HUES48 (cell line): ENCODE measurements around the gene CLEC1B.

Experiments
- H3K27ac ChIP-seq: one replicate; pipeline ENCODE4 v1.7.0; 2013; ENCODE audit warnings: low read depth, low read length, inconsistent platforms
- H3K27me3 ChIP-seq: 2 replicates; pipeline ENCODE4 v1.6.1; 2013; ENCODE audit warnings: mild to moderate bottlenecking, low read length; ENCODE audit not compliant: control insufficient read depth, insufficient read depth
- H3K36me3 ChIP-seq: 2 replicates; pipeline ENCODE4 v1.6.1; 2013; ENCODE audit warnings: low read length; ENCODE audit not compliant: control insufficient read depth, insufficient read depth
- H3K4me1 ChIP-seq: 2 replicates; pipeline ENCODE4 v1.6.1; 2013; ENCODE audit warnings: mild to moderate bottlenecking, low read length; ENCODE audit not compliant: control insufficient read depth, insufficient read depth
- H3K4me3 ChIP-seq: 2 replicates; pipeline ENCODE4 v1.5.1; 2013; ENCODE audit warnings: mild to moderate bottlenecking, low read depth, low read length
- H3K9ac ChIP-seq: 2 replicates; pipeline ENCODE4 v1.6.1; 2013; ENCODE audit warnings: mild to moderate bottlenecking, low read depth, low read length, moderate library complexity
- H3K9me3 ChIP-seq: 2 replicates; pipeline ENCODE4 v1.6.1; 2013; ENCODE audit warnings: low read length; ENCODE audit not compliant: control insufficient read depth, insufficient read depth

CLEC1B gene

GRCh38 chr12:9948606-9949296, 50.2 kb downstream of the CLEC1B start:
- Histone ChIP-seq H3K9ac (no peak overlapping the region), H3K27me3 (no peaks in the 10 kb centered on the region), H3K4me3 (no peak overlapping the region), H3K27ac (no peak overlapping the region), H3K4me1 (no peaks in the 10 kb centered on the region), H3K9me3 (0 out of 2 replicates have a peak, but pooled peaks cover 3% of the 10 kb centered on the region), H3K36me3 (no peaks in the 10 kb centered on the region)

- Histone ChIP-seq H3K9me3 (0 out of 2 replicates have a peak, but pooled peaks cover 3% of the 10 kb centered on the region), H3K36me3 (no peaks in the 10 kb centered on the region), H3K27ac (no peak overlapping the region), H3K27me3 (no peaks in the 10 kb centered on the region), H3K4me3 (no peak overlapping the region), H3K4me1 (no peaks in the 10 kb centered on the region), H3K9ac (no peak overlapping the region)
These were observed 51.2 kb downstream of the CLEC1B start for GRCh38 chr12:9947674-9948073.

- Histone ChIP-seq H3K36me3 (no peaks in the 10 kb centered on the region), H3K4me3 (no peak overlapping the region), H3K27ac (no peak overlapping the region), H3K9ac (no peak overlapping the region), H3K9me3 (no peaks in the 10 kb centered on the region), H3K27me3 (no peaks in the 10 kb centered on the region), H3K4me1 (0 out of 2 replicates have a peak, but pooled peaks cover 3% of the 10 kb centered on the region)
These were observed 54.5 kb downstream of the CLEC1B start for GRCh38 chr12:9944391-9944790.

- Histone ChIP-seq H3K27ac (no peak overlapping the region), H3K4me1 (0 out of 2 replicates have a peak, but pooled peaks cover 3% of the 10 kb centered on the region), H3K4me3 (no peak overlapping the region), H3K9me3 (no peaks in the 10 kb centered on the region), H3K9ac (no peak overlapping the region), H3K27me3 (no peaks in the 10 kb centered on the region), H3K36me3 (no peaks in the 10 kb centered on the region)
These were observed 55.7 kb downstream of the CLEC1B start for GRCh38 chr12:9943240-9943639.
